GM23248 (cell line): ENCODE results near the gene SLC35F3.

Source experiments
- EZH2 ChIP-seq: fragments of 200-600 bp; sonication (generic); IDR thresholded peaks from 2 replicates; pipeline ENCODE4 v1.6.1; 2018; ENCODE audit warnings: antibody characterized with exemption, mild to moderate bottlenecking; ENCODE audit not compliant: insufficient read depth, poor library complexity, severe bottlenecking
- EZH2phosphoT487 ChIP-seq: fragments of 200-600 bp; sonication (generic); IDR thresholded peaks from 2 replicates; pipeline ENCODE4 v1.6.1; 2018; ENCODE audit warnings: antibody characterized with exemption, moderate library complexity, mild to moderate bottlenecking, low read depth; ENCODE audit not compliant: insufficient read depth

DNA sequence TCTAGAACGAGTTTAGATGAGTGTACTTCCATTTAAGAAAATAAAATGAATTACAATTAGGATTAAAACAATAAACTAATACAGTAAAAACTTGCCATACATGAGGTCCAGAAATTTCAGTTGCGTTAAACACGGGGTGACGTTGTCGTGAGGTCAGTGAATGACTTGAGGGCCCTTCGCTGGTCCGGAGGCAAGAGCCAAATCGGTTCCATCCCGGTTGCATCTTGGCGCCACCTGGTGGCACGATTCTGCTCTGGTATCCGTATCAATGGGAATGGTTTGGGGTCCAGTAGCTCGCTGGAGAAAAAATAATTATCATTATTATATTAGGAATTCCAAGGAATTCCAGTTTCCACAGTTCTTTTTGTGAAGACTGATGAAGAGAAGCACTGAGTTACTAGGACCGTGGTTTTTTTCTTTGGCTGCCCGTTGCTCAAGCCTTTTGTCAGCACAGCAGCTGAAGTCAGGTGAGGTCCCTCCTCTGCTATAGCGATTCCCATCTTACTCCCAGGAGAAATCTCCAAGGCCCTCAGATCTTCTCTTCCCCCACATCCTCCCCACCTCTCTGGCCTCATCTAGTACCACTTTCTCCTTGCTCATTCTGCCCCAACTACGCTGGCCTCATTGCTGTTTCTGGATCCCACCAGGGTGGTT, 161.4 kb downstream of the SLC35F3 start:
- TF ChIP-seq EZH2 (no peak), EZH2phosphoT487 (no peak)
